GF-D8 (cell line): ENCODE data around the gene EID1.
"Not testable (repeated sequence)": the region's sequence is repeated elsewhere in the genome, so short reads cannot be mapped to it uniquely, and the experiment has no call there.

Experiments used
- DNase-seq: peaks from one replicate; lab custom pipeline; 2025; lab: John Stamatoyannopoulos, UW

EID1 gene

DNA sequence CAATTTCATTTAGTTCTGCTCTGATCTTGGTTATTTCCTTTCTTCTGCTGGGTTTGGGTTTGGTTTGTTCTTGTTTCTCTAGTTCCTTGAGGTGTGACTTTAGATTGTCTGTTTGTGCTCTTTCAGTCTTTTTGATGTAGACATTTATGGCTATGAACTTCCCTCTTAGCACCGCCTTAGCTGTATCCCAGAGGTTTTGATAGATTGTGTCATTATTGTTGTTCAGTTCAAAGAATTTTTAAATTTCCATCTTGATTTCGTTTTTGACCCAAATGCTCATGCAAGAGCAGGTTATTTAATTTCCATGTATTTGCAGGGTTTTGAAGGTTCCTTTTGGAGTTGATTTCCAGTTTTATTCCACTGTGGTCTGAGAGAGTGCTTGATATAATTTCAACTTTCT, 32.6 kb downstream of the EID1 start:
- DNase-seq: not testable (repeated sequence)

DNA sequence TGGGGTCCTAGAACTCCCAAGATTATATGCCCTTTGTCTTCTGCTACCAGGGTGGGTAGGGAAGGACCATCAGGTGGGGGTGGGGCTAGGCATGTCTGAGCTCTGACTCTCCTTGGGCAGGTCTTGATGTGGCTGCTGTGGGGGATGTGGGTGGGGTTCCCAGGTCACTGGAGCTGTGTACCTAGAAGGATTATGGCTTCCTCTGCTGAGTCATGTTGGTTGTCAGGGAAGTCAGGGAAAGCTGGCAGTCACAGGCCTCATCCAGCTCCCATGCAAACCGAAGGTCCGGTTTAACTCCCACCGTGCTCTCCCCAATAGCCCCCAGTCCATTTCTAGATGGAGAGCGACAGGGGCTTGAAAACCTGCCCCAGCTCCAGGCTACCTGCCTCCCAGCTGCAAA, 35.2 kb downstream of the EID1 start:
- no peak for DNase-seq

- DNase-seq: no peak
These were observed 36.8 kb downstream of the EID1 start for GRCh38 chr15:48914717-48915116.

DNA sequence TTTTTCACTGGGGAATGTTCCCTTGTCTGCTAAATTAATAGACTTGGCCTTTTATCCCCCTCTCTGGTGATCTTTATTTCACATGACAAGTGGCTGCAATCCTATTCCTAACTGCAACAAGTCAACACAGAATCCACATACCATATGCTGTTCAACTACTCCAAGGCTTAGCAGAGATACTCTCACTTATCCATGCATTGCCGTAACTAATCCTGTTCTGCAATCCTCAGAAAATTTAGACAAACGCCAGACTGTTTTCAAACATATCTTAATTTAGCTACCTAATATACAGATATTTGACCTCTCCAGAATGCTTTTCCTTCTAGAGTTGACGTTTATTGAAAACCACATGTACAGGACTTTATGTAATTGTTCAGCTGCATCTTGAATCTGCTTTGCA, 37.9 kb downstream of the EID1 start:
- DNase-seq: no peak

GRCh38 chr15:48916721-48917120, 38.8 kb downstream of the EID1 start:
- DNase-seq: no peak

DNA sequence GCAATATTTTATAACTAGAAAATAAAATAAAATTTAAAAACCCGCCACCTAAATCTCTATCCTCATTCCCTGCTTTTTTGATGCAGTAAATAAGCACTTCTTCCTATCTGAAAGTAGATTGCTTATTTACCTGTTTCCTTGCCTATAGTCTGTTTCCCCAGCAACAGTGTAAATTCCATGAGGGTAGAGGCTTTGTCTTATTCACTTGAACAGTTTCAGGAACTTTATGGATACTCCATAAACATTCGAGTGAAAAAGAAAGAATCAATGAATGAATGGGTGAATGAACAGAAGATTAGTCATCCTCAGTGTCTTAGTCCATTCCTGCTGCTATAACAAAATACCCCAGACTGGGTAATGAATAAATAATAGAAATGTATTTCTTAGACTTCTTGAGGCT, 44.1 kb downstream of the EID1 start:
- DNase-seq: no peak

- DNase-seq: no peak
These were observed 46.8 kb downstream of the EID1 start for GRCh38 chr15:48924528-48925393.

DNA sequence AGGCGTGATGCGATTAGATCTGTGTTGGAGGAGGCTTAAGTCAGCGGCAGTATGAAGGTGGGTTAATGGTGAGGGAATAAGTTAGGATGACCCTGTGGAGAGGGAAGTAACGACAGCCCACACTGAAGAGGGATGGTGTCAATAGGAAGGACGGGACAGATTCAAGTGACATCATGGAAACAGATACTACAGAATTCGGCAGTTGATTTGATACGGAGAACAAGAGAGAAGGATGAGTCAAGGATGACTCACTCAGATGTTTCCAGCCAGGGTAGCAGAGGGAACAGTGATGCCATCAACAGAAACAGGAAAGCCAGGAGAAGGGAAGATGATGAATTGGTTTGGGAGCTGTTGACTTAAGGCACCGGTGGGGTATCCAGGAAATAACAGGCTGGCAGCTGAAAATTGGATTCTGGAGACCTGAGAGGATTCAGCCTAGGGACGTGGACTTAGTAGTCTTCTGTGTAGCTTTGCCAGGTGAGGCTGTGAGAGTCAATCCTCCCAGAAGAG, 47.8 kb downstream of the EID1 start:
- DNase-seq: no peak

DNA sequence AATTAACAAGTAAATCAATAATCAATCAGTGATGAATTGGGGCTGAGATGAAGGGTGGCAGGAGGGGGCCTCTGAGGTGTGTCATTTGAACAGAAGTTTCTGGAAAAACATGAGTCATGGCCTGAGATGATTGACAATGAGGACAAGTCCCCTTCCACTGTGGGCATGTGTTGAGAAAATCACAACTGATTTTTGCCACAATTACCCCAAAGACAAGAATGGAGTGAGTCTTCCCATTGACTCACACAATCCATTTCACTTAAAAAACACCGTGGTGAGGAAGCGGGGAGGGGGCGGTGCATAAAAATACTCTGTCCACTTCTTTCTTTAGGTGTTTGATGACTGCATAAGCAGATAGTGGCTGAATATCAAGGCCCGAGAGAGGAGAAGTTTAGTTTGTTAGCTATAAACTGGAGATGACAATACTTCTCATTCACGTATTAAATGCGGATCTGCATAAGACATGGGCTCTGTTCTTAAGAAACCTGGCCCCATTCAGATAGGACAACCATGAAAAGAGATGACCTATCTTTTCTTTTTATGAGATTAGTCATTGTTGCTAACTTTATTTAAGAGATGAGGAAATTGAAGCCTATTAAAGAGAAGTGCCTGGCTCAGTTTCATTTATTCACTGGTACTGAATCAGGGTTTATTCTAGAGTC, 51.1 kb downstream of the EID1 start:
- DNase-seq: no peak

DNA sequence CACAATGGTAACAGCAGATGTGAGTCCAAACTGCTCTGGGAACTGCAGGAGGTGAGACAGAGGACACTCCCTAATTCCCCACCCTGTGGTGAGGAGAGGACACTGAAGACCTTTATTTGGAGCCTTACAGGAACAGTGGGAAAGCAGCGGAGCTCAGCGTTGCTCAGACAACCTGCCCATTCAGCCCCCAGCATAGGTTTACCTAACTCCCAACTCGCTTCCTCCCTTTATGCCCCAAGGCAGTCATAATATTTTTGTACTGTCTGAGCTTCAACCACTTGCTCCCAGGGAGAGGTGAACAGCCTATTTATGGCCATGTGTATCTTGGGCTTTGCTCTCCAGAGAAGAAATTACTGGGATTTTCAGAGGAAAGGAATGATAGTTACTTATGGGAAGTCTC, 51.7 kb downstream of the EID1 start:
- no peak for DNase-seq
